GM23338 (cell line): ENCODE measurements around the gene RELCH. TPM values are rescaled to one million over a fixed set of nuclear protein-coding genes. Genes with fewer than 3 reads are reported as not detected.

Experiments used
- ATAC-seq: fragments of 200-7000 bp; cut with Tn5 transposase; 3 replicates; pipeline ENCODE4 v1.9.1; 2020
- DNase-seq: peaks from one replicate; pipeline ENCODE4 v3.0.0-alpha.2; 2015; ENCODE audit warnings: low spot score
- H2AFZ ChIP-seq: fragments of 200-600 bp; sonication (generic); 2 replicates; pipeline ENCODE4 v1.8.0; 2016; ENCODE audit warnings: antibody characterized with exemption, mild to moderate bottlenecking, moderate library complexity
- H3F3A ChIP-seq: fragments of 200-600 bp; sonication (generic); replicated peaks from 2 replicates; pipeline ENCODE4 v1.8.0; 2017; ENCODE audit warnings: antibody characterized with exemption, mixed run types, low read depth
- H3K27ac ChIP-seq: fragments of 200-600 bp; sonication (generic); 2 replicates; pipeline ENCODE4 v1.6.1; 2016; ENCODE audit warnings: low read depth
- H3K27me3 ChIP-seq: fragments of 200-600 bp; sonication (generic); 2 replicates; pipeline ENCODE4 v1.8.0; 2016; ENCODE audit warnings: mild to moderate bottlenecking, mixed run types, moderate library complexity; ENCODE audit not compliant: insufficient read depth
- H3K36me3 ChIP-seq: fragments of 200-600 bp; sonication (generic); 2 replicates; pipeline ENCODE4 v1.8.0; 2016; ENCODE audit warnings: mild to moderate bottlenecking; ENCODE audit not compliant: insufficient read depth
- H3K4me1 ChIP-seq: fragments of 200-600 bp; sonication (generic); 2 replicates; pipeline ENCODE4 v1.8.0; 2016; ENCODE audit warnings: mild to moderate bottlenecking, moderate library complexity; ENCODE audit not compliant: insufficient read depth
- H3K4me2 ChIP-seq: fragments of 200-600 bp; sonication (generic); 2 replicates; pipeline ENCODE4 v1.7.1; 2017; ENCODE audit warnings: mixed run types
- H3K4me3 ChIP-seq: fragments of 200-600 bp; sonication (generic); 2 replicates; pipeline ENCODE4 v1.6.1; 2016; ENCODE audit warnings: mixed run types
- H3K79me2 ChIP-seq: fragments of 200-600 bp; sonication (generic); replicated peaks from 2 replicates; pipeline ENCODE4 v1.8.0; 2017; ENCODE audit warnings: mild to moderate bottlenecking; ENCODE audit not compliant: insufficient read depth
- H3K9me2 ChIP-seq: fragments of 200-600 bp; sonication (generic); 2 replicates; pipeline ENCODE4 v1.8.0; 2017; ENCODE audit not compliant: insufficient read depth
- H4K20me1 ChIP-seq: fragments of 200-600 bp; sonication (generic); replicated peaks from 2 replicates; pipeline ENCODE4 v1.8.0; 2017; ENCODE audit warnings: mild to moderate bottlenecking; ENCODE audit not compliant: insufficient read depth
- H3K27ac Mint-ChIP-seq: 2 replicates; pipeline ENCODE4 v1.8.0; 2020; ENCODE audit warnings: inconsistent platforms, mild to moderate bottlenecking, moderate library complexity, mixed read lengths
- H3K27me3 Mint-ChIP-seq: 3 replicates; pipeline ENCODE4 v1.8.0; 2022; ENCODE audit warnings: low read depth, mild to moderate bottlenecking, moderate library complexity, mixed read lengths, inconsistent platforms; ENCODE audit not compliant: insufficient read depth, poor library complexity
- H3K36me3 Mint-ChIP-seq: 3 replicates; pipeline ENCODE4 v1.8.0; 2021; ENCODE audit warnings: low read depth, mild to moderate bottlenecking, inconsistent platforms, moderate library complexity, mixed read lengths
- H3K4me1 Mint-ChIP-seq: 3 replicates; pipeline ENCODE4 v1.8.0; 2020; ENCODE audit warnings: mild to moderate bottlenecking, inconsistent platforms, mixed read lengths
- H3K4me3 Mint-ChIP-seq: 3 replicates; pipeline ENCODE4 v1.8.0; 2021; ENCODE audit warnings: moderate library complexity, mild to moderate bottlenecking, inconsistent platforms, mixed read lengths
- H3K9me3 Mint-ChIP-seq: 3 replicates; pipeline ENCODE4 v1.8.0; 2020; ENCODE audit warnings: moderate library complexity, mild to moderate bottlenecking, inconsistent platforms, mixed read lengths
- CREB1 ChIP-seq: fragments of 250-450 bp; sonication (Bioruptor Pico); IDR thresholded peaks from 2 replicates; pipeline ENCODE4 v1.5.0; 2020; ENCODE audit warnings: low read depth, mild to moderate bottlenecking, moderate library complexity
- ETS1 ChIP-seq: IDR thresholded peaks from 2 replicates; pipeline ENCODE4 v1.6.1; 2016; ENCODE audit warnings: antibody characterized with exemption
- EZH2phosphoT487 ChIP-seq: fragments of 200-600 bp; sonication (generic); IDR thresholded peaks from one replicate; pipeline ENCODE4 v1.8.1; 2018; ENCODE audit warnings: antibody characterized with exemption; ENCODE audit not compliant: unreplicated experiment
- JUNB ChIP-seq: IDR thresholded peaks from one replicate; pipeline ENCODE4 v1.6.1; 2016; ENCODE audit warnings: antibody characterized with exemption; ENCODE audit not compliant: unreplicated experiment
- NANOG ChIP-seq: IDR thresholded peaks from 2 replicates; pipeline ENCODE4 v1.6.1; 2016; ENCODE audit warnings: antibody characterized with exemption, borderline replicate concordance
- POLR2AphosphoS5 ChIP-seq: IDR thresholded peaks from 2 replicates; pipeline ENCODE4 v1.6.1; 2016; ENCODE audit warnings: antibody characterized with exemption, low read depth
- REST ChIP-seq: IDR thresholded peaks from one replicate; pipeline ENCODE4 v1.6.1; 2018; ENCODE audit warnings: antibody characterized with exemption; ENCODE audit not compliant: unreplicated experiment
- STAT1 ChIP-seq: IDR thresholded peaks from one replicate; pipeline ENCODE4 v1.6.1; 2016; ENCODE audit warnings: antibody characterized with exemption; ENCODE audit not compliant: unreplicated experiment
- polyA plus RNA-seq: library from polyadenylated mRNA; unstranded; fragments of >200 nt; fragmentation: Nextera tagmentation; extraction: Ambion mirVana; gene quantifications from 2 replicates; pipeline ENCODE4 v1.2.1, GENCODE V29; 2016
- total RNA-seq: library from RNA; depleted of rRNA; stranded (reverse); fragments of >200 nt; shearing (Covaris generic); gene quantifications from 2 replicates; pipeline ENCODE4 v1.2.3, GENCODE V29; 2014
- TF ChIP-seq, protein P1 (sequence below), 2 experiments: fragments of 200-600 bp in 1 of 2; sonication (generic) in 1 of 2; conservative IDR thresholded peaks; 2 replicates each; pipeline versions ENCODE4 v1.5.1 to v1.6.1; 2016 to 2017; ENCODE audit warnings: antibody characterized with exemption in 2 of 2, low read depth in 2 of 2, mild to moderate bottlenecking in 2 of 2, moderate library complexity in 1 of 2
- TF ChIP-seq, protein P2 (sequence below): fragments of 250-450 bp; sonication (Bioruptor Pico); IDR thresholded peaks from 2 replicates; pipeline ENCODE4 v1.5.0; 2020; ENCODE audit warnings: mild to moderate bottlenecking, moderate library complexity

RELCH gene
- total and polyA plus RNA-seq, 2 experiments from 2014 or later = 8.8 to 56.4 TPM

DNA sequence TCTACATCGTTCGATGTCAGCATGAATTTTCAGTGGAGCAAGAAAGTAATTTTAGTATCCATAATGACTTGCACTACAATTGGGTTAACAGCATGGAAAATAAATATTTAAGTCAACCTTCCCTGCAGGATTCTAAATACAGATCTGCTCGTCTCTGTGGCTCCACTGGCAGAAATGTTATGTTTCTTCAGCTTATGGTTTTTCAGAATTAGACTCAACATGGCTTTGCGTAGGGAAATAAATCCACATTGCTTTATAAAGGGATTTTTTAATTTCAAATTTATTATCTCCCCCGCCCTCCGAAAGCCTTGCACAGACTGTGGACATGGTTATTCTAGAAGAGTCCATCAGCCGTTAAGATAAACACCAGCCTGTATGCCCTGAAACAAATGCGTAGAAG is 156.3 kb downstream of the RELCH start (continued):
- TF ChIP-seq REST = no peak
- TF ChIP-seq POLR2AphosphoS5 = no peak
- TF ChIP-seq EZH2phosphoT487 = no peak
- TF ChIP-seq NANOG = no peak
- no peak for TF ChIP-seq STAT1
- TF ChIP-seq ETS1 = no peak
- no peak for TF ChIP-seq CREB1 (CRISPR knock-in tag)
- TF ChIP-seq, protein P1, sequence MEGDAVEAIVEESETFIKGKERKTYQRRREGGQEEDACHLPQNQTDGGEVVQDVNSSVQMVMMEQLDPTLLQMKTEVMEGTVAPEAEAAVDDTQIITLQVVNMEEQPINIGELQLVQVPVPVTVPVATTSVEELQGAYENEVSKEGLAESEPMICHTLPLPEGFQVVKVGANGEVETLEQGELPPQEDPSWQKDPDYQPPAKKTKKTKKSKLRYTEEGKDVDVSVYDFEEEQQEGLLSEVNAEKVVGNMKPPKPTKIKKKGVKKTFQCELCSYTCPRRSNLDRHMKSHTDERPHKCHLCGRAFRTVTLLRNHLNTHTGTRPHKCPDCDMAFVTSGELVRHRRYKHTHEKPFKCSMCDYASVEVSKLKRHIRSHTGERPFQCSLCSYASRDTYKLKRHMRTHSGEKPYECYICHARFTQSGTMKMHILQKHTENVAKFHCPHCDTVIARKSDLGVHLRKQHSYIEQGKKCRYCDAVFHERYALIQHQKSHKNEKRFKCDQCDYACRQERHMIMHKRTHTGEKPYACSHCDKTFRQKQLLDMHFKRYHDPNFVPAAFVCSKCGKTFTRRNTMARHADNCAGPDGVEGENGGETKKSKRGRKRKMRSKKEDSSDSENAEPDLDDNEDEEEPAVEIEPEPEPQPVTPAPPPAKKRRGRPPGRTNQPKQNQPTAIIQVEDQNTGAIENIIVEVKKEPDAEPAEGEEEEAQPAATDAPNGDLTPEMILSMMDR (conservative IDR thresholded peaks at IDR 0.05; ENCODE audit: low read depth in 2 of 2) = no peak

- peaks cover 56% of the 10 kb centered on the region for H3K4me1 Mint-ChIP-seq
- ATAC-seq (no peak), DNase-seq (no peak)
- peaks cover 10% of the 10 kb centered on the region for H3K27me3 Mint-ChIP-seq
- Histone ChIP-seq H2AFZ (no peak overlapping the region), H3K79me2 (no peaks in the 10 kb centered on the region), H4K20me1 (no peaks in the 10 kb centered on the region), H3F3A (no peaks in the 10 kb centered on the region; the same call in 1 of the 2 replicates), H3K4me2 (peak overlapping the region; percentile 59), H3K9me2 (no peaks in the 10 kb centered on the region), H3K36me3 (no peaks in the 10 kb centered on the region), H3K27me3 (no peaks in the 10 kb centered on the region), H3K4me1 (peaks cover 43% of the 10 kb centered on the region), H3K4me3 (no peak overlapping the region), H3K27ac (0 out of 2 replicates have a peak overlapping the region, but pooled peaks have one; percentile 30)
- no peak overlapping the region for H3K4me3 Mint-ChIP-seq
- no peaks in the 10 kb centered on the region for H3K9me3 Mint-ChIP-seq
- no peak overlapping the region for H3K27ac Mint-ChIP-seq
- H3K36me3 Mint-ChIP-seq = peaks cover 6% of the 10 kb centered on the region; the same call in 2 of the 3 replicates
- TF ChIP-seq, protein P2, sequence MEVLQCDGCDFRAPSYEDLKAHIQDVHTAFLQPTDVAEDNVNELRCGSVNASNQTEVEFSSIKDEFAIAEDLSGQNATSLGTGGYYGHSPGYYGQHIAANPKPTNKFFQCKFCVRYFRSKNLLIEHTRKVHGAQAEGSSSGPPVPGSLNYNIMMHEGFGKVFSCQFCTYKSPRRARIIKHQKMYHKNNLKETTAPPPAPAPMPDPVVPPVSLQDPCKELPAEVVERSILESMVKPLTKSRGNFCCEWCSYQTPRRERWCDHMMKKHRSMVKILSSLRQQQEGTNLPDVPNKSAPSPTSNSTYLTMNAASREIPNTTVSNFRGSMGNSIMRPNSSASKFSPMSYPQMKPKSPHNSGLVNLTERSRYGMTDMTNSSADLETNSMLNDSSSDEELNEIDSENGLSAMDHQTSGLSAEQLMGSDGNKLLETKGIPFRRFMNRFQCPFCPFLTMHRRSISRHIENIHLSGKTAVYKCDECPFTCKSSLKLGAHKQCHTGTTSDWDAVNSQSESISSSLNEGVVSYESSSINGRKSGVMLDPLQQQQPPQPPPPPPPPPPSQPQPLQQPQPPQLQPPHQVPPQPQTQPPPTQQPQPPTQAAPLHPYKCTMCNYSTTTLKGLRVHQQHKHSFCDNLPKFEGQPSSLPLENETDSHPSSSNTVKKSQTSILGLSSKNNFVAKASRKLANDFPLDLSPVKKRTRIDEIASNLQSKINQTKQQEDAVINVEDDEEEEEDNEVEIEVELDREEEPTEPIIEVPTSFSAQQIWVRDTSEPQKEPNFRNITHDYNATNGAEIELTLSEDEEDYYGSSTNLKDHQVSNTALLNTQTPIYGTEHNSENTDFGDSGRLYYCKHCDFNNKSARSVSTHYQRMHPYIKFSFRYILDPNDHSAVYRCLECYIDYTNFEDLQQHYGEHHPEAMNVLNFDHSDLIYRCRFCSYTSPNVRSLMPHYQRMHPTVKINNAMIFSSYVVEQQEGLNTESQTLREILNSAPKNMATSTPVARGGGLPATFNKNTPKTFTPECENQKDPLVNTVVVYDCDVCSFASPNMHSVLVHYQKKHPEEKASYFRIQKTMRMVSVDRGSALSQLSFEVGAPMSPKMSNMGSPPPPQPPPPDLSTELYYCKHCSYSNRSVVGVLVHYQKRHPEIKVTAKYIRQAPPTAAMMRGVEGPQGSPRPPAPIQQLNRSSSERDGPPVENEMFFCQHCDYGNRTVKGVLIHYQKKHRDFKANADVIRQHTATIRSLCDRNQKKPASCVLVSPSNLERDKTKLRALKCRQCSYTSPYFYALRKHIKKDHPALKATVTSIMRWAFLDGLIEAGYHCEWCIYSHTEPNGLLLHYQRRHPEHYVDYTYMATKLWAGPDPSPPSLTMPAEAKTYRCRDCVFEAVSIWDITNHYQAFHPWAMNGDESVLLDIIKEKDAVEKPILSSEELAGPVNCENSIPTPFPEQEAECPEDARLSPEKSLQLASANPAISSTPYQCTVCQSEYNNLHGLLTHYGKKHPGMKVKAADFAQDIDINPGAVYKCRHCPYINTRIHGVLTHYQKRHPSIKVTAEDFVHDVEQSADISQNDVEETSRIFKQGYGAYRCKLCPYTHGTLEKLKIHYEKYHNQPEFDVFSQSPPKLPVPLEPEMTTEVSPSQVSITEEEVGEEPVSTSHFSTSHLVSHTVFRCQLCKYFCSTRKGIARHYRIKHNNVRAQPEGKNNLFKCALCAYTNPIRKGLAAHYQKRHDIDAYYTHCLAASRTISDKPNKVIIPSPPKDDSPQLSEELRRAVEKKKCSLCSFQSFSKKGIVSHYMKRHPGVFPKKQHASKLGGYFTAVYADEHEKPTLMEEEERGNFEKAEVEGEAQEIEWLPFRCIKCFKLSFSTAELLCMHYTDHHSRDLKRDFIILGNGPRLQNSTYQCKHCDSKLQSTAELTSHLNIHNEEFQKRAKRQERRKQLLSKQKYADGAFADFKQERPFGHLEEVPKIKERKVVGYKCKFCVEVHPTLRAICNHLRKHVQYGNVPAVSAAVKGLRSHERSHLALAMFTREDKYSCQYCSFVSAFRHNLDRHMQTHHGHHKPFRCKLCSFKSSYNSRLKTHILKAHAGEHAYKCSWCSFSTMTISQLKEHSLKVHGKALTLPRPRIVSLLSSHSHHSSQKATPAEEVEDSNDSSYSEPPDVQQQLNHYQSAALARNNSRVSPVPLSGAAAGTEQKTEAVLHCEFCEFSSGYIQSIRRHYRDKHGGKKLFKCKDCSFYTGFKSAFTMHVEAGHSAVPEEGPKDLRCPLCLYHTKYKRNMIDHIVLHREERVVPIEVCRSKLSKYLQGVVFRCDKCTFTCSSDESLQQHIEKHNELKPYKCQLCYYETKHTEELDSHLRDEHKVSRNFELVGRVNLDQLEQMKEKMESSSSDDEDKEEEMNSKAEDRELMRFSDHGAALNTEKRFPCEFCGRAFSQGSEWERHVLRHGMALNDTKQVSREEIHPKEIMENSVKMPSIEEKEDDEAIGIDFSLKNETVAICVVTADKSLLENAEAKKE (CRISPR knock-in tag) = no peak
- TF ChIP-seq JUNB (no peak), STAT1 (no peak), POLR2AphosphoS5 (no peak), NANOG (no peak)
- TF ChIP-seq, protein P1 (conservative IDR thresholded peaks at IDR 0.05; ENCODE audit: low read depth in 2 of 2) = no peak
Measured at GRCh38 chr18:62345909-62346308, 158.9 kb downstream of the RELCH start.
